Measurements from ENCODE around the gene RAB40C. TPM values are rescaled to one million over a fixed set of nuclear protein-coding genes. Genes with fewer than 3 reads are reported as not detected.

Gene RAB40C
- total and polyA plus RNA-seq, 2 donors (not counting 1 experiment from before 2014, with no cell fraction given): 12.7 to 26.9 TPM

GRCh38 chr16:565419-566330, 24.2 kb upstream of the RAB40C start:
- POLR2A ChIA-PET: interaction anchor here (3.0 kb wide), 1 partner anchor 38 kb away, joined by 8 read pairs; the partner anchor contains the start of gene CAPN15
- no peak for ATAC-seq (ENCODE audit: low read depth)
- H3K4me2 ChIP-seq (replicated peaks; ENCODE audit: low read depth, low read length, poor library complexity, severe bottlenecking): peak overlapping the region; percentile 80

More at GRCh38 chr16:565419-566330, 24.2 kb upstream of the RAB40C start:
- Mint-ChIP-seq H3K27ac (no peak overlapping the region), H3K9me3 (ENCODE audit: insufficient read depth) (no peaks in the 10 kb centered on the region), H3K27me3 (peaks cover 6% of the 10 kb centered on the region), H3K4me1 (peaks cover 24% of the 10 kb centered on the region), H3K4me3 (no peak overlapping the region)
- Histone ChIP-seq H4K20me1 (ENCODE audit: control insufficient read depth, insufficient read depth, low read length, poor library complexity, severe bottlenecking) (no peaks in the 10 kb centered on the region), H3K9ac (ENCODE audit: low read length) (no peak overlapping the region), H3K4me1 (ENCODE audit: control insufficient read depth in 2 of 2, insufficient read depth in 2 of 2, low read length in 2 of 2) (peaks cover 29 to 43% of the 10 kb centered on the region in 2 donors), H2AFZ (ENCODE audit: insufficient read depth, low read depth, low read length, poor library complexity, severe bottlenecking) (peak overlapping the region; percentile 84), H3K27ac (ENCODE audit: low read length in 2 of 2) (no peak overlapping the region), H3K79me2 (ENCODE audit: control insufficient read depth, insufficient read depth, low read length) (peaks cover 25% of the 10 kb centered on the region), H3K9me3 (ENCODE audit: control extremely low read depth in 1 of 3, control insufficient read depth in 2 of 3, insufficient read depth in 1 of 3, low read length in 2 of 3) (no peaks in the 10 kb centered on the region), H3K4me3 (ENCODE audit: control extremely low read depth in 1 of 5, extremely low read depth in 1 of 5, insufficient read depth in 1 of 5, low read depth in 2 of 5, low read length in 4 of 5) (no peak overlapping the region), H3K27me3 (replicated peaks in 1 of 4; ENCODE audit: control extremely low read depth in 1 of 4, control insufficient read depth in 3 of 4, insufficient read depth in 4 of 4, low read length in 3 of 4) (peaks cover 0 to 13% (median 4%) of the 10 kb centered on the region in 4 experiments), H3K36me3 (replicated peaks in 1 of 2; ENCODE audit: control extremely low read depth in 1 of 2, control insufficient read depth in 1 of 2, extremely low read depth in 1 of 2, insufficient read depth in 2 of 2, low read length in 1 of 2) (no peaks in the 10 kb centered on the region)
- 85% methylated on average over 35 of the region's 35 CpGs for WGBS (ENCODE audit: insufficient coverage)
- TF ChIP-seq EZH2 (IDR thresholded peaks at IDR 0.05; ENCODE audit: borderline replicate concordance, insufficient read depth, low read depth, low read length, poor library complexity, severe bottlenecking): no peak
- no peak for TF ChIP-seq CTCF (IDR thresholded peaks at IDR 0.05)
- no peak for DNase-seq
- intact Hi-C loops (cut with micrococcal nuclease): no loop called here
- CTCF ChIA-PET: no interaction called here

Measured in B cell (primary cell).